HEK293T (cell line): ENCODE results near the gene ENDOD1.

ENCODE experiments used
- CTCF ChIA-PET: fragments of 350-600 bp; formaldehyde crosslinking; extraction: SDS; loops from one replicate; lab custom pipeline; 2021; ENCODE audit warnings: antibody characterized with exemption, inconsistent platforms; lab: Yijun Ruan, JAX
- POLR2A ChIA-PET: fragments of 350-600 bp; formaldehyde crosslinking; extraction: SDS; loops from one replicate; lab custom pipeline; 2020; ENCODE audit warnings: antibody characterized with exemption, inconsistent platforms; lab: Yijun Ruan, JAX
- DNase-seq: peaks from one replicate; pipeline ENCODE4 v3.0.0; 2012; ENCODE audit warnings: mixed read lengths; ENCODE audit errors: extremely low spot score
- ARNT ChIP-seq: fragments of 450-650 bp; IDR thresholded peaks from 2 replicates; pipeline ENCODE4 v1.6.1; 2017; ENCODE audit warnings: mild to moderate bottlenecking
- BHLHE40 ChIP-seq: fragments of 450-650 bp; IDR thresholded peaks from 2 replicates; pipeline ENCODE4 v1.6.1; 2016; ENCODE audit warnings: mild to moderate bottlenecking, moderate library complexity, borderline replicate concordance
- CTBP1 ChIP-seq: fragments of 450-650 bp; IDR thresholded peaks from 2 replicates; pipeline ENCODE4 v1.6.1; 2016; ENCODE audit warnings: borderline replicate concordance
- ELF4 ChIP-seq: fragments of 450-650 bp; IDR thresholded peaks from 2 replicates; pipeline ENCODE4 v1.6.1; 2017; ENCODE audit warnings: antibody characterized with exemption
- FOXA1 ChIP-seq: fragments of 450-650 bp; IDR thresholded peaks from 2 replicates; pipeline ENCODE4 v1.6.1; 2016; ENCODE audit warnings: mild to moderate bottlenecking
- FOXK2 ChIP-seq: fragments of 450-650 bp; IDR thresholded peaks from 2 replicates; pipeline ENCODE4 v1.6.1; 2016; ENCODE audit warnings: mild to moderate bottlenecking
- FOXM1 ChIP-seq: fragments of 450-650 bp; IDR thresholded peaks from 2 replicates; pipeline ENCODE4 v1.6.1; 2017; ENCODE audit warnings: mild to moderate bottlenecking, borderline replicate concordance
- HDGF ChIP-seq: fragments of 450-650 bp; IDR thresholded peaks from 2 replicates; pipeline ENCODE4 v1.6.1; 2017; ENCODE audit warnings: antibody characterized with exemption, borderline replicate concordance
- L3MBTL2 ChIP-seq: fragments of 450-650 bp; conservative IDR thresholded peaks from 2 replicates; pipeline ENCODE4 v1.6.1; 2016; ENCODE audit warnings: mild to moderate bottlenecking
- LEF1 ChIP-seq: fragments of 450-650 bp; IDR thresholded peaks from 2 replicates; pipeline ENCODE4 v1.6.1; 2017; ENCODE audit warnings: mild to moderate bottlenecking, borderline replicate concordance
- NFRKB ChIP-seq: fragments of 450-650 bp; IDR thresholded peaks from 2 replicates; pipeline ENCODE4 v1.6.1; 2016; ENCODE audit warnings: mild to moderate bottlenecking, moderate library complexity
- PKNOX1 ChIP-seq: fragments of 450-650 bp; IDR thresholded peaks from 2 replicates; pipeline ENCODE4 v1.6.1; 2016
- SP1 ChIP-seq: fragments of 450-650 bp; IDR thresholded peaks from 2 replicates; pipeline ENCODE4 v1.6.1; 2017
- SUZ12 ChIP-seq: fragments of 450-650 bp; IDR thresholded peaks from 2 replicates; pipeline ENCODE4 v1.6.1; 2016; ENCODE audit warnings: mild to moderate bottlenecking
- TARDBP ChIP-seq: fragments of 450-650 bp; IDR thresholded peaks from 2 replicates; pipeline ENCODE4 v1.6.1; 2016
- ZNF384 ChIP-seq: fragments of 450-650 bp; IDR thresholded peaks from 2 replicates; pipeline ENCODE4 v1.6.1; 2016

Gene ENDOD1

GRCh38 chr11:95101935-95102334 is 12.3 kb downstream of the ENDOD1 start:
- DNase-seq: no peak
- ChIA-PET POLR2A (interaction anchor here (0.7 to 0.8 kb wide), 2 partner anchors 8 to 234 kb away, joined by 3 read pairs; no protein-coding TSS in a partner anchor), CTCF (interaction anchor here (1.7 kb wide), 1 partner anchor 9 kb away, joined by 3 read pairs; no protein-coding TSS in a partner anchor)
- no peak for TF ChIP-seq SUZ12
- TF ChIP-seq L3MBTL2: no peak
- TF ChIP-seq CTBP1: no peak
- no peak for TF ChIP-seq ELF4
- TF ChIP-seq ZNF384: no peak
- TF ChIP-seq PKNOX1: no peak
- TF ChIP-seq FOXM1: no peak
- TF ChIP-seq BHLHE40: no peak
- TF ChIP-seq TARDBP: no peak
- no peak for TF ChIP-seq NFRKB
- no peak for TF ChIP-seq FOXK2

GRCh38 chr11:95102733-95103132 is 13.1 kb downstream of the ENDOD1 start:
- no peak for DNase-seq
- CTCF ChIA-PET: interaction anchor here (0.7 to 0.9 kb wide), 2 partner anchors 37 to 404 kb away, joined by 3 to 4 read pairs; no protein-coding TSS in a partner anchor
- POLR2A ChIA-PET: interaction anchor here (0.8 to 1.1 kb wide), 3 partner anchors 9 to 36 kb away, joined by 3 to 4 read pairs (median 3); partner anchors contain the start of genes ENDOD1 and SRSF8
- TF ChIP-seq FOXK2 (no peak), L3MBTL2 (no peak), ZNF384 (no peak)

GRCh38 chr11:95103701-95104100 is 14.1 kb downstream of the ENDOD1 start:
- no peak for DNase-seq
- ChIA-PET CTCF (interaction anchor here (0.7 to 0.9 kb wide), 2 partner anchors 36 to 404 kb away, joined by 3 to 4 read pairs; no protein-coding TSS in a partner anchor), POLR2A (interaction anchor here (0.9 to 1.1 kb wide), 3 partner anchors 14 to 37 kb away, joined by 3 to 4 read pairs (median 3); partner anchors contain the start of genes ENDOD1 and SRSF8)
- TF ChIP-seq FOXM1 (no peak), HDGF (no peak), FOXA1 (no peak), ARNT (no peak), ZNF384 (no peak), PKNOX1 (no peak), ELF4 (no peak), NFRKB (no peak), L3MBTL2 (no peak), BHLHE40 (no peak), SUZ12 (no peak), LEF1 (no peak)

GRCh38 chr11:95104121-95104830 is 14.6 kb downstream of the ENDOD1 start:
- CTCF ChIA-PET: no interaction called here
- DNase-seq: no peak
- TF ChIP-seq ZNF384 (no peak), LEF1 (no peak), FOXM1 (no peak), PKNOX1 (no peak), L3MBTL2 (no peak), SP1 (no peak), SUZ12 (no peak), BHLHE40 (no peak), FOXA1 (no peak), CTBP1 (no peak), NFRKB (no peak), FOXK2 (no peak), ARNT (no peak)
- POLR2A ChIA-PET: interaction anchor here (1.0 kb wide), 1 partner anchor 37 kb away, joined by 3 read pairs; no protein-coding TSS in a partner anchor

- ChIA-PET POLR2A (no interaction called here), CTCF (interaction anchor here (4.3 kb wide), 1 partner anchor 13 kb away, joined by 27 read pairs; no protein-coding TSS in a partner anchor)
- no peak for TF ChIP-seq ZNF384
- no peak for TF ChIP-seq SP1
- DNase-seq: no peak
Observed at GRCh38 chr11:95104856-95105255, 15.2 kb downstream of the ENDOD1 start.

GRCh38 chr11:95108159-95108611 is 18.5 kb downstream of the ENDOD1 start:
- no peak for DNase-seq
- TF ChIP-seq SP1 (no peak), NFRKB (no peak), FOXM1 (no peak), ELF4 (no peak), LEF1 (no peak), FOXA1 (no peak), FOXK2 (no peak), ARNT (no peak), CTBP1 (no peak), BHLHE40 (no peak), L3MBTL2 (no peak), TARDBP (no peak), ZNF384 (no peak), SUZ12 (no peak), PKNOX1 (no peak), HDGF (no peak)
- ChIA-PET POLR2A (interaction anchor here (0.6 to 4.1 kb wide), 14 partner anchors 9 to 681 kb away, joined by 3 to 36 read pairs (median 4); partner anchors contain the start of genes ENDOD1, FAM76B and SRSF8), CTCF (interaction anchor here (1.1 to 4.3 kb wide), 5 partner anchors 11 to 44 kb away, joined by 3 to 27 read pairs (median 4); no protein-coding TSS in a partner anchor)
